Embryonic facial prominence (tissue), 1 donor: ENCODE data around the gene ABLIM2.

Experiments
- DNase-seq: peaks from one replicate; pipeline ENCODE4 v3.0.0-alpha.2; 2016; ENCODE audit errors: extremely low spot score

Gene ABLIM2

DNA sequence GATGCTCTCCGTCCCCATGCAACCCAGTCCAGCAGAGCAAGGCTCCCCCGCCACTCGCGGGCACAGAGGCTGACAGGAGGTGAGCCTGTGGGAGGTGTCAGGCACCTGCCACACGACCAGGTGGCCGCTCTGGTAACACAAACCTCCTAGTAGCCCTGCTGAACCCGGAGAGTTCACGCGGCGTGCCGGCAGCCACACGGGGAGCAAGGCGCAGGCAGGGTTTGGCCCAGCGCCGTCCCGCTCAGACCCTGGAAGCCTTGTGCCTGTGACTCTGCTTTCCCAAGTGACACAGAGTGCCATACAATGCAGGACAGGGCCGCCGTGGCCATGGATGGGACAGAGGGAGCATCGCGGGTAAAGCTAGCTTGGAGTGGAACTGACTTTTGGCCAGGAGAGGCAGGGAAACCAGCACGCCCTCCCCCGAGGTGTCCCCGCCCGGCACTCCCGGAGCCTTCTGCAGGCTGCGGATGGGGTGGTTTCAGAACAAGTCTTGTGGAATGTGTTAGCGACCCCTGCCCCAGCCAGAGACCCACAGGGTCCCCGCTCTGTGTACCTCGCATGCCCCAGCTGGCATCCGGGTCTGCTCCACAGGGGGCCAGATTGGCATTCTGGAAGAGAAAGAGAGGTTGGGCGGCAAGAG, 174.2 kb downstream of the ABLIM2 start:
- no peak for DNase-seq

- no peak for DNase-seq
Observed at GRCh38 chr4:7983296-7983695, 175.3 kb downstream of the ABLIM2 start.

- no peak for DNase-seq
Observed at GRCh38 chr4:7981738-7982394, 176.7 kb downstream of the ABLIM2 start.

- no peak for DNase-seq
Observed at GRCh38 chr4:7980036-7980435, 178.6 kb downstream of the ABLIM2 start.

- DNase-seq, result no peak
Observed at GRCh38 chr4:7979652-7979968, 179.0 kb downstream of the ABLIM2 start.

DNA sequence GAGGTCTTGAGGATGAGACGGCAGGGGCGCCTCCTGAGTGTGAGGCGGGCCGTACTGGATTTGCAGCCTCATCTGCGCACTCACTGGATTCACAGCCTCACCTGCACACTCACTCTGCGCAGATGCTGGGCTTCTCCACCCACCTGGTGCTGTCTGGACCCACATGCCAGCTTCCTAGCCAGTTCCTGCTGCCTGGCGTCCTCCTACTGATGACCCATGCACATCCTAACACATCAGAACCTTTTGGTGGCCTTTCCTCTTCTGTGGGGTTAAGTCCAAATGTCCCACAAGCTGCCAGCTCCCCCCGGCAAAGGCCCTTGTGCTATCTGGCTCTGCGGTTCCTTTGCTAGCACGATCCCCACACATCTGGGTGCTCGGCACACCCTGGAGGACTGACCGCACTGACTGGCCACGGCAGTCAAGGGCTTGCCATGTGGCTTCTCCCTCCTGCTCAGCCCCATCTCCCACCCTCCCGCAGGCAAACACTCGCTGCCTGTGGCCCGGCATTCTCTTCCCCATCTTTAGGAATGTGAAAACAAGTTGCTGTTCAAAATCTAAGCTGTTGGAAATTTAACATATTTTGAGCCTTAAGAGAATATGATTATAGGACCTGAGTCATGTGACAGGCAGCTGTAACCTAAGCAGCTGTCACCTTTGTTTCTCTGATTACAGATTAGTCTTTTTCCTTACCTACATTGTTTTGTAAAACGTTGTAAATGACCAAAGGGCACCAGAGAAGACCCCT, 179.5 kb downstream of the ABLIM2 start:
- DNase-seq, result no peak

DNA sequence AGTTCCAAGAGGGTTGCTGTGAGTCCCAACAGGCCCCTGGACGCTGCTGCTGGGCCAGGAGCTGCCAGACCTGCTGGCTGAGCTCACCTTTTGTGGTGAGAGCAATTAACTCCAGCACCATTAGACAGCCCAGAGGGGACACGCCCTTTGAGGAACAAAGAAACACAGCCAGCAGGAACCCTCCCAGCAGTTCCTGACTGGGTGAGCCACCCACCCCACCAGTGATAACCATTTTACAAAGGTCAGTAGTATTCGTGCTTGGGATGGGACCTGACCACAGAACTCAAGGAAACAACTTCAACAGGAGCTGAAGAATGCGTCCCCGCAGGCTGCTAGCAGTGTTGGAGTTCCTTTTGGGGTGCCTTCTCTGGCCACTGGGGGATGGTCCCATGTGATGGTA, 180.1 kb downstream of the ABLIM2 start:
- DNase-seq, result no peak

DNA sequence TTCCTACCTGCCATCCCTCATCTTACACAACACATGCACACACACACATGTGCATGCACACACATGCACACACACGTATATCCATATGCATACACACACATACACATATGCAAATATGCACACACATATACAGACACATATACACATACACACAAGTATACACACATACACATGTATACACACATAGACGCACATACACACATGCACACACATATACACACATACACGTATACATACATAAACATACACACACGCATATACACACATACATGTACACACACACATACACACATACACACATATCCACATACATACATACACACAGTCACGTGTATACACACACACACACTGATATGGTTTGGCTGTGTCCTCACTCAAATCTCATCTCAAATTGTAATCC, 182.0 kb downstream of the ABLIM2 start:
- DNase-seq, result no peak

GRCh38 chr4:7976025-7976424, 182.6 kb downstream of the ABLIM2 start:
- no peak for DNase-seq

DNA sequence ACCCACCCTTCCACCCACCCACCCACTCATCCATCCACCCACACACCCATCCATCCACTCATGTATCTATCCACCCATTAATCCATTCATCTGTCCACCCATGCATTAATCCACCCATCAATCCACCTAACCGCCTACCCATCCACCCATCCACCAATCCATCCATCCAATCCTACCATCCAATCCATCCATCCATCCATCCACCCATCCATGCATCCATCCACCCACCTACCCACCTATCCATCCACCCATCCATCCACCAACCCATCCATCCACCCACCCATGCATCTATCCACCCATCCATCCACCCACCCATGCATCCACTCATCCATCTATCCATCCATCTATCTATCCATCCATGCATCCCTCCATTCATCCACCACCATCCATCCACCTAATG, 184.2 kb downstream of the ABLIM2 start:
- DNase-seq, result no peak

DNA sequence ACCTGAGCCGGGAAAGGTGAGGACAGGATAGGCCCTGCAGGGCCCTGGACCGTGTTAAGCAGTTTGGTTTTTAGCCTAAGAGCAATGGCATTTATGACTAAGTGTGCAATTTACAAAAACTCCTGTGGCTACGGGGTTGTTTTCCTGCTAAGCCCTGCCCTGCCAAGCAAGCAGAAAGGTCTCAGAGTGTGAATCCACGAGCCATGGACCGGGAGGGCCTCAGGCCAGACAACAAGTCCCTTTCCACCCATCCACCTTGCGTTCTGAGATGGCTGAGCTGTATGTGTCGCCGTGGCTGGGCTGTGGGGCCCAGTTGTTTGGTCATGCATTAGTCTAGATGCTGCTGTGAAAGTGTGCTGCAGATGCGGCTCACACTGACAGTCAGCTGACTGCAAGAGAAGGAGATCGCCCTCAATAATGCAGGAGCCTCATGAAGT, 185.1 kb downstream of the ABLIM2 start:
- DNase-seq, result no peak

- DNase-seq, result no peak
Observed at GRCh38 chr4:7971881-7972500, 186.6 kb downstream of the ABLIM2 start.

DNA sequence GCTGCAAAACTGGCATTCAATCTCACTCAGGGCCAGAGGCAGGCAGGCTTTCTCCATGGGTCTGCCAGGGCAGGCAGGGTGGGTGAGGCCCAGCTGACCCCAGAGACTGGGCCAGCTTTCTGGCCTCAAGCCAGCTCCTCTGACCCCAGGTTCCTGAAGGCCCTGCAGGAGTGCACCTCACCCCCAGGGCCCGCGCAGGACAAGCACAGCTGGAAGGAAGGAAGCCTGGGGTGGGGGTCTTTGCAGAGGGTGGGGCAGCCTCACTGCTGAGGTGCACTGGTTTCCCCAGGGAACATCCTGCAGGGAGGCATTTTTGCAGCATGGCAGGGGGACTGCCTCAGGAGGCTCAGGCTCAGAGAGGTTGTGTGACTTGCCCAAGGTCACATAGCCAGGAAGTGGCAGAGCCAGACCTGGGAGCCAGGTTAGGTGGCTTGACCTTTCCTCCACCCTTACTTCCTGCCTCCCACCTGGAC, 187.4 kb downstream of the ABLIM2 start:
- no peak for DNase-seq

DNA sequence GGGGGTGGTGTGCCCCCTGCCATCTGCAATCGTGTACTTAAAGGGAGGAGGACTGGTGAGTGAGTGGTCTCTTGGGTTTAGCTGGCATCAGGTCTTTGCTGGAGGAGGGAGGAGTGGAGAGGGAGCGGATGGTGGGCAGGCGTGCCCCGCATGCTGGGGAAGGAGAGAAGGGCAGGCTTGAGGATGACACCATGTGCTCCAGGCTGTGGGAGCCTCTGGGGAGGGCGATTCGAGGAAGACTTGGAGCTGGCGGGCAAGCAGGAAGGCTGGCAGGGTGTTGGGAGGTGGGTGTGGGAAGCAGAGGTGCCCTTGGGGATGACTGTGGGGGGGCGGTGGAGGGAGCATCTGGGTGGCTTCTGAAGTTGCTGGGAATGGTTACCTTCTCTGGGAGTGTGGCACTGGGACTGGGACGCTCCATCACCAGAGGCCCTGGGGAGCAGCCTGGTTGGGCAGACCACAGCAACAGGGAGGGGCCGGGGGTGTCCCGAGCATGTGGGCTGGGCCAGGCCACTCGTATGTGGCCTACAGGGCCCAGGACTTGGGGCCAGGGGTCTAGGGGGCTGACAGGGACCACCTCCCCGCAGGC, 188.2 kb downstream of the ABLIM2 start:
- no peak for DNase-seq

- no peak for DNase-seq
Observed at GRCh38 chr4:7968262-7968896, 190.2 kb downstream of the ABLIM2 start.

GRCh38 chr4:7967501-7968261, 190.9 kb downstream of the ABLIM2 start:
- DNase-seq, result no peak

DNA sequence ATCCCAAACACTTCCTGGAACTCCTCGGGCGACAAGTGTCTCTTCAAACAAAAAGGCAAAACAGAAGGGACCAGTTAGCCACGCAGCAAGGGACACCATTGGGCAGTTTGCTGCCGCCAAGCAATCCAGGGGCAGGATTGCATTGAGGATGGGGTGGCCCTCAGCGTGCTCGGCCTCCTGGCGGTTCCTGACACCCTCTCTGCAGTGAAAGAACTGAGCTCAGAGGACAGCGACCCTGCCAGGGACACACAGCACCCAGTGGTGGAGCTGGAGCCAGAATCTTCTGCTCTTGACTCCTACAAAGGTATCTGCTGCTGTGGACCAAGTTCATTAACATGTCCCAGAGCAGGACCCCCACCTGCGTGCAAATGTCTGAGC, 191.6 kb downstream of the ABLIM2 start:
- DNase-seq, result no peak

DNA sequence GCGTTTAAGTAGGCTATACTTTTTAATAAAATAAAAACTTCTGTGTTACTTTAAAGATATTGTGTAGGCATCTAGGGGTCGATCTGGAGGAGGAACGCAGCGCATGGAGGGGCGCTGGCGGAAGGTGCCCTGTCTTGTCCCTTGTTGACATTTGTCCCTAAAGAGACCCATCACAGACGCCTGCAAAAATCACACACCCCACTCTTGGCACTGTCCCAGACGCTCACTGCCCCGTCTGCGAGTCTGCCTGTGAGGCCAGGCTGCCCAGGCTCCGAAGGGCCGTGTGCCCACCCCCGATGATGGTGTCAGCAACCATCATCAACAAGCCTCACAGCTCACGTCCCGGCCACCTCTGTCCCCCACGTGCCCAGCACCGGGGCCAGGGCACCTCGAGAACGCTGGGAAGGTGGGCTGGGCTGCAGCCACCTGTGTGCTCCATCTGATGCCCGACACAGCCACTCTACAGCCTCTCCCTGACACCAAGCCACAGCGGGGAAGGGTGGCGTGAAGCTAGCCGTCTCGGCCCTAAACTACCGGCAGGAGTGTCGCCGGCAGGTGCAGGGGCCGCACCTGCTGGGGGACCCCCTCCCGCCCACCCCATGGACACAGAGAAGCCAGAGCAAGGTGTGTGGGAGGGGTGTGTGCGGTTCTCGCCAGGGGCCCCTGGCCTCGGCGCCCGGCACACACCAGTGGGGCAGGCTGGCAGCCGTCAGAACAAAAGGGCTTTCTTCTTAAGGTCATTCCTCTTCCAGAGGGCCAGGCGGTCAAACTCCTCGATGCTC, 192.1 kb downstream of the ABLIM2 start:
- no peak for DNase-seq

GRCh38 chr4:7964890-7965662, 193.5 kb downstream of the ABLIM2 start:
- DNase-seq, result no peak
